Measurements from ENCODE around the gene ICAM4.
A peak's percentile ranks its signal among the peaks of the same experiment; 100 is the strongest.

ICAM4 gene

DNA sequence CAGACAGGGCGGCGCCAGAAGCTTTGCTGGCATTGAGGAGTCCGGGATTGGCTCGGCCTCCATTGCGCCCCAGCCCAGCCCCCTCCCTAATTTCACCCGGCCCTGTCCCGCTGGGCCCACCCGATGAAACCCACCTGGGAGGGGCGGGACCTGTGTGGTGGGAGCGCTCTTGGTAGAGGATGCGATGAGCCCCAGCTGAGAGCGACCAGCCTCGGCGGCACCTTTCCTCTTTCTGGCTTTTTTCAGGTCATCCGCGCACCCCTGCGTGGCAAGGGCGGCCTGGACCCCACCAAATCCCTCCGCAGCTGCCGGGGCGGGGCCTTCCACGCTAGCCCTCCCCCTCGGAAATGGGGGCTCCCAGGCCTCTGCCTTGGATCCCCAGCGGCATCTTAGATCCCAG lies 22.7 kb downstream of the ICAM4 start, which contains the start of gene ZGLP1:
Gene ZGLP1, minus strand, starts transcription at position 393 of the 400 bp plus-strand sequence.
- TF ChIP-seq POLR2AphosphoS5 (IDR thresholded peaks at IDR 0.05; ENCODE audit: low read depth) (no peak), SPI1 (IDR thresholded peaks at IDR 0.05; ENCODE audit: borderline replicate concordance, low read depth) (no peak), GABPA (IDR thresholded peaks at IDR 0.05; ENCODE audit: low read depth) (no peak)
- TF ChIP-seq, protein P1, sequence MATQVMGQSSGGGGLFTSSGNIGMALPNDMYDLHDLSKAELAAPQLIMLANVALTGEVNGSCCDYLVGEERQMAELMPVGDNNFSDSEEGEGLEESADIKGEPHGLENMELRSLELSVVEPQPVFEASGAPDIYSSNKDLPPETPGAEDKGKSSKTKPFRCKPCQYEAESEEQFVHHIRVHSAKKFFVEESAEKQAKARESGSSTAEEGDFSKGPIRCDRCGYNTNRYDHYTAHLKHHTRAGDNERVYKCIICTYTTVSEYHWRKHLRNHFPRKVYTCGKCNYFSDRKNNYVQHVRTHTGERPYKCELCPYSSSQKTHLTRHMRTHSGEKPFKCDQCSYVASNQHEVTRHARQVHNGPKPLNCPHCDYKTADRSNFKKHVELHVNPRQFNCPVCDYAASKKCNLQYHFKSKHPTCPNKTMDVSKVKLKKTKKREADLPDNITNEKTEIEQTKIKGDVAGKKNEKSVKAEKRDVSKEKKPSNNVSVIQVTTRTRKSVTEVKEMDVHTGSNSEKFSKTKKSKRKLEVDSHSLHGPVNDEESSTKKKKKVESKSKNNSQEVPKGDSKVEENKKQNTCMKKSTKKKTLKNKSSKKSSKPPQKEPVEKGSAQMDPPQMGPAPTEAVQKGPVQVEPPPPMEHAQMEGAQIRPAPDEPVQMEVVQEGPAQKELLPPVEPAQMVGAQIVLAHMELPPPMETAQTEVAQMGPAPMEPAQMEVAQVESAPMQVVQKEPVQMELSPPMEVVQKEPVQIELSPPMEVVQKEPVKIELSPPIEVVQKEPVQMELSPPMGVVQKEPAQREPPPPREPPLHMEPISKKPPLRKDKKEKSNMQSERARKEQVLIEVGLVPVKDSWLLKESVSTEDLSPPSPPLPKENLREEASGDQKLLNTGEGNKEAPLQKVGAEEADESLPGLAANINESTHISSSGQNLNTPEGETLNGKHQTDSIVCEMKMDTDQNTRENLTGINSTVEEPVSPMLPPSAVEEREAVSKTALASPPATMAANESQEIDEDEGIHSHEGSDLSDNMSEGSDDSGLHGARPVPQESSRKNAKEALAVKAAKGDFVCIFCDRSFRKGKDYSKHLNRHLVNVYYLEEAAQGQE (IDR thresholded peaks at IDR 0.05; ENCODE audit: insufficient replicate concordance, low read depth), result no peak
- TF ChIP-seq, protein P2, sequence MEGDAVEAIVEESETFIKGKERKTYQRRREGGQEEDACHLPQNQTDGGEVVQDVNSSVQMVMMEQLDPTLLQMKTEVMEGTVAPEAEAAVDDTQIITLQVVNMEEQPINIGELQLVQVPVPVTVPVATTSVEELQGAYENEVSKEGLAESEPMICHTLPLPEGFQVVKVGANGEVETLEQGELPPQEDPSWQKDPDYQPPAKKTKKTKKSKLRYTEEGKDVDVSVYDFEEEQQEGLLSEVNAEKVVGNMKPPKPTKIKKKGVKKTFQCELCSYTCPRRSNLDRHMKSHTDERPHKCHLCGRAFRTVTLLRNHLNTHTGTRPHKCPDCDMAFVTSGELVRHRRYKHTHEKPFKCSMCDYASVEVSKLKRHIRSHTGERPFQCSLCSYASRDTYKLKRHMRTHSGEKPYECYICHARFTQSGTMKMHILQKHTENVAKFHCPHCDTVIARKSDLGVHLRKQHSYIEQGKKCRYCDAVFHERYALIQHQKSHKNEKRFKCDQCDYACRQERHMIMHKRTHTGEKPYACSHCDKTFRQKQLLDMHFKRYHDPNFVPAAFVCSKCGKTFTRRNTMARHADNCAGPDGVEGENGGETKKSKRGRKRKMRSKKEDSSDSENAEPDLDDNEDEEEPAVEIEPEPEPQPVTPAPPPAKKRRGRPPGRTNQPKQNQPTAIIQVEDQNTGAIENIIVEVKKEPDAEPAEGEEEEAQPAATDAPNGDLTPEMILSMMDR (IDR thresholded peaks at IDR 0.05; ENCODE audit: insufficient read depth, low read length), result no peak
- H3K4me3 ChIP-seq (replicated peaks; ENCODE audit: insufficient read depth, low read length), result no peak within 1 kb of the TSS
- H3K27me3 ChIP-seq (ENCODE audit: insufficient read depth, poor library complexity, severe bottlenecking), result no peaks in the 10 kb centered on the region
- no peak within 1 kb of the TSS for H3K27ac ChIP-seq (replicated peaks)
- no peak for DNase-seq (ENCODE audit: low read depth in 1 of 2, low spot score in 1 of 2)

DNA sequence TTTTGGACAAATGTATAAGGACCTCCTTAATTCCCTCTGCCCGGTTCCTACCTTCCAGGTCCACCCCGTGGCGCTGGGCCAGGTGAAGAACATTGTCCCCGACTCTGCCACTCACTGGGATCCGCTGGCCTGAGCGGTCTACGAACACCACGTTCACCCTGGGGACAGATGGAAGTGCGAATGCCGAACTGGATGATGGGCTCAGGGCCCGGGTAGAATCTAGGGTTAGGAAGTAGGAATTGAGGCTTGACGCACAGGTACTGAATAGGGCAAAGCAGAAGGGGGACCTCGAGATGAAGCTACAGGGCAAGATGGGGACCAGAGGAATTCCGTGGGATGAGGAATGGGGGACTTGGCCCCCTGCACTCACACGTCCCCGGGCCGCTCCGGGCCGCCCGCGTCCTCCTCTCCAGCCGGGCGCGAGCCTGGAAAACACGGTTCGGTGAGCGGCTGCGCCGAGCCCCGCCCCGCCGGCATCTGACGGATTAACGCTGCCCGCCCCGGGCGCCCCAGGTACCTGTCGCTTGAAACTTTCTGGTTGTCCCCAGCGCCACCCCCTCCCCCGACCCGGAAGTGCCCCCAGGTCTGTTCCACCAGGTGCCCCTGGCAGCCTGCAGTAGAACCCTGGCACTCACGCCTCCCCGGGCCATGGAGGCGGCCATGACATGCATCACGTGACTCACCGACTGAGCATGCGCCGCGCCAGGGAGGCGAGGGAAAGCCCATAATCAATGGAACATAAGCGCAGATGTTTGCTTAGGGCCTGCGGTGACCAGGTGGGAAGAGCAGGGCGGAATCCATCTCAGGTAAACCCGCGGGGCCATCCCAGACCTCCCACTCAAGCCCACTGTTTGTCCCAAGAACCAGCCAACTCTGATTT lies 28.8 kb downstream of the ICAM4 start, which contains the start of gene FDX2:
Gene FDX2, minus strand, starts transcription at position 681 of the 880 bp plus-strand sequence. Its CDS starts 19 bp downstream, at position 662.
- peak in 1 of 2 experiments; percentile 85 for DNase-seq (ENCODE audit: low read depth in 1 of 2, low spot score in 1 of 2)
- no peaks in the 10 kb centered on the region for H3K27me3 ChIP-seq (ENCODE audit: insufficient read depth, poor library complexity, severe bottlenecking)
- TF ChIP-seq SPI1 (IDR thresholded peaks at IDR 0.05; ENCODE audit: borderline replicate concordance, low read depth) (no peak), POLR2AphosphoS5 (IDR thresholded peaks at IDR 0.05; ENCODE audit: low read depth) (peak; percentile 88), GABPA (IDR thresholded peaks at IDR 0.05; ENCODE audit: low read depth) (no peak)
- TF ChIP-seq, protein P2 (IDR thresholded peaks at IDR 0.05; ENCODE audit: insufficient read depth, low read length), result no peak
- TF ChIP-seq, protein P1 (IDR thresholded peaks at IDR 0.05; ENCODE audit: insufficient replicate concordance, low read depth), result no peak
- H3K27ac ChIP-seq (replicated peaks), result peak within 1 kb of the TSS; percentile 52
- H3K4me3 ChIP-seq (replicated peaks; ENCODE audit: insufficient read depth, low read length), result peak within 1 kb of the TSS; percentile 93

DNA sequence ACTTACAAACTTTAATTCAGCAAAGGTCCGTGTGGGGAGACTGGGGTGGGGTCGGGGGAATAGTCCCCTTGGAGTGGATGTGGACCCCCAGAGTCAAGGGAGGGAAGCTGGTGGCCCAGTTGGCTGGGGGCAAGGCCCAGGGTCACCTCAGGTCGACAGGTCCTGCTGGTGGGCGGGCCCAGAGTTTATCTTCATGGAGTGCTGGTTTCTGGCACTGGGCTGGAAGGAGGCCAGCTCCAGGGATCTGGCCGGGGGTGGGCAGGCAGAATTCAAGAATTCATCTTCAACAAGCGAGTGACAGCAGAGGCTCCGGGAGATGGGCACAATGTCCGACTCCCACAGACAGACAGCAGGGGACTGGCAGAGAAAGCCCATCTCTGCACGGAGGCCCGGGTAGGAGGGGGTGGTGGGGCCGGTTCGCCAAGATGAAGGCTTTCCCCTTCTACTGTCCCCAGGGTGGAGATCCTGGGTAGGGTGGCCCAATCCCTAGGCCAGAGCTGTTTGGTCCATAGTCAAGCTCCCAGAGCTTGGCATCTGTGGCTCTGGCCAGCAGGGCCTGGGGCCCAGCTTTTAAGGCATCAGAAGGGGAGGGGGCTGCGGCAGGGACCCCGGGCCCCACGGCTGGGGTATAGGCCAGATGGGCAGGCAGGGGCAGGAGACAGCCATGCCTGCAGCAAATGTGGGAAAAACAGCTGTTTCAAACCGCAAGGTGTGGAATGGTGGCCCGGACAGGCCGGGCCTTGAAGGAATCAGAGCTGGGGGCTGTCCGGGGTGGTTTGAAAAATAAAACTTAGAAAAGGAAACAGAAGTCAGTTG lies 29.7 kb downstream of the ICAM4 start:
- TF ChIP-seq, protein P1 (IDR thresholded peaks at IDR 0.05; ENCODE audit: insufficient replicate concordance, low read depth), result no peak
- TF ChIP-seq SPI1 (IDR thresholded peaks at IDR 0.05; ENCODE audit: borderline replicate concordance, low read depth), result no peak
- TF ChIP-seq, protein P2 (IDR thresholded peaks at IDR 0.05; ENCODE audit: insufficient read depth, low read length), result no peak
- no peak for TF ChIP-seq GABPA (IDR thresholded peaks at IDR 0.05; ENCODE audit: low read depth)
- no peak for TF ChIP-seq POLR2AphosphoS5 (IDR thresholded peaks at IDR 0.05; ENCODE audit: low read depth)
- no peak for DNase-seq (ENCODE audit: low read depth in 1 of 2, low spot score in 1 of 2)
- Histone ChIP-seq H3K4me3 (replicated peaks; ENCODE audit: insufficient read depth, low read length) (peak overlapping the region; percentile 93; the same call in 1 of the 2 replicates), H3K27me3 (ENCODE audit: insufficient read depth, poor library complexity, severe bottlenecking) (no peaks in the 10 kb centered on the region), H3K27ac (replicated peaks) (no peak overlapping the region)
